Endothelial cell (in vitro differentiated cells): ENCODE results near the gene TIMM23. TPM values are rescaled to one million over a fixed set of nuclear protein-coding genes. Genes with fewer than 3 reads are reported as not detected.
"Not testable (repeated sequence)": the region's sequence is repeated elsewhere in the genome, so short reads cannot be mapped to it uniquely, and the experiment has no call there.

ENCODE experiments used
- DNase-seq: peaks from one replicate; pipeline ENCODE4 v3.0.0; 2021; ENCODE audit warnings: low spot score
- H3K27ac Mint-ChIP-seq: one replicate; pipeline ENCODE4 v1.8.0; 2021; ENCODE audit warnings: mixed read lengths, inconsistent platforms; ENCODE audit not compliant: unreplicated experiment
- H3K27me3 Mint-ChIP-seq: one replicate; pipeline ENCODE4 v1.8.0; 2021; ENCODE audit warnings: mild to moderate bottlenecking, moderate library complexity, mixed read lengths, inconsistent platforms; ENCODE audit not compliant: unreplicated experiment
- H3K36me3 Mint-ChIP-seq: one replicate; pipeline ENCODE4 v1.8.0; 2021; ENCODE audit warnings: mild to moderate bottlenecking, low read depth, mixed read lengths, inconsistent platforms; ENCODE audit not compliant: unreplicated experiment
- H3K4me1 Mint-ChIP-seq: one replicate; pipeline ENCODE4 v1.8.0; 2021; ENCODE audit warnings: mild to moderate bottlenecking, mixed read lengths, inconsistent platforms; ENCODE audit not compliant: unreplicated experiment
- H3K4me3 Mint-ChIP-seq: one replicate; pipeline ENCODE4 v1.8.0; 2021; ENCODE audit warnings: mild to moderate bottlenecking, mixed read lengths, inconsistent platforms; ENCODE audit not compliant: unreplicated experiment
- H3K9me3 Mint-ChIP-seq: one replicate; pipeline ENCODE4 v1.8.0; 2021; ENCODE audit warnings: mixed read lengths, inconsistent platforms; ENCODE audit not compliant: unreplicated experiment
- total RNA-seq: library from RNA; stranded (reverse); fragmentation: NEBNext Ultra II Directional; extraction: Animal tissue kit (Norgen Biotek cat#: 25700); gene quantifications from one replicate; pipeline ENCODE4 v1.2.1, GENCODE V29; 2021; ENCODE audit not compliant: unreplicated experiment
- TF ChIP-seq, protein P1 (sequence below): fragments of 200-600 bp; sonication (generic); IDR thresholded peaks from one replicate; pipeline ENCODE4 v1.5.0; 2021; ENCODE audit warnings: antibody characterized with exemption; ENCODE audit not compliant: unreplicated experiment

The TIMM23 gene
- total RNA-seq, 1 donor from 2014 or later, result 57.9 TPM

- no peak overlapping the region for H3K27ac Mint-ChIP-seq
- no peaks in the 10 kb centered on the region for H3K9me3 Mint-ChIP-seq
- TF ChIP-seq, protein P1, sequence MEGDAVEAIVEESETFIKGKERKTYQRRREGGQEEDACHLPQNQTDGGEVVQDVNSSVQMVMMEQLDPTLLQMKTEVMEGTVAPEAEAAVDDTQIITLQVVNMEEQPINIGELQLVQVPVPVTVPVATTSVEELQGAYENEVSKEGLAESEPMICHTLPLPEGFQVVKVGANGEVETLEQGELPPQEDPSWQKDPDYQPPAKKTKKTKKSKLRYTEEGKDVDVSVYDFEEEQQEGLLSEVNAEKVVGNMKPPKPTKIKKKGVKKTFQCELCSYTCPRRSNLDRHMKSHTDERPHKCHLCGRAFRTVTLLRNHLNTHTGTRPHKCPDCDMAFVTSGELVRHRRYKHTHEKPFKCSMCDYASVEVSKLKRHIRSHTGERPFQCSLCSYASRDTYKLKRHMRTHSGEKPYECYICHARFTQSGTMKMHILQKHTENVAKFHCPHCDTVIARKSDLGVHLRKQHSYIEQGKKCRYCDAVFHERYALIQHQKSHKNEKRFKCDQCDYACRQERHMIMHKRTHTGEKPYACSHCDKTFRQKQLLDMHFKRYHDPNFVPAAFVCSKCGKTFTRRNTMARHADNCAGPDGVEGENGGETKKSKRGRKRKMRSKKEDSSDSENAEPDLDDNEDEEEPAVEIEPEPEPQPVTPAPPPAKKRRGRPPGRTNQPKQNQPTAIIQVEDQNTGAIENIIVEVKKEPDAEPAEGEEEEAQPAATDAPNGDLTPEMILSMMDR, result no peak
- no peaks in the 10 kb centered on the region for H3K27me3 Mint-ChIP-seq
- H3K4me3 Mint-ChIP-seq, result no peak overlapping the region
- no peaks in the 10 kb centered on the region for H3K4me1 Mint-ChIP-seq
- H3K36me3 Mint-ChIP-seq, result peaks cover 38% of the 10 kb centered on the region
- DNase-seq, result no peak
Observed at GRCh38 chr10:45997557-45997956, 25.3 kb downstream of the TIMM23 start.

DNA sequence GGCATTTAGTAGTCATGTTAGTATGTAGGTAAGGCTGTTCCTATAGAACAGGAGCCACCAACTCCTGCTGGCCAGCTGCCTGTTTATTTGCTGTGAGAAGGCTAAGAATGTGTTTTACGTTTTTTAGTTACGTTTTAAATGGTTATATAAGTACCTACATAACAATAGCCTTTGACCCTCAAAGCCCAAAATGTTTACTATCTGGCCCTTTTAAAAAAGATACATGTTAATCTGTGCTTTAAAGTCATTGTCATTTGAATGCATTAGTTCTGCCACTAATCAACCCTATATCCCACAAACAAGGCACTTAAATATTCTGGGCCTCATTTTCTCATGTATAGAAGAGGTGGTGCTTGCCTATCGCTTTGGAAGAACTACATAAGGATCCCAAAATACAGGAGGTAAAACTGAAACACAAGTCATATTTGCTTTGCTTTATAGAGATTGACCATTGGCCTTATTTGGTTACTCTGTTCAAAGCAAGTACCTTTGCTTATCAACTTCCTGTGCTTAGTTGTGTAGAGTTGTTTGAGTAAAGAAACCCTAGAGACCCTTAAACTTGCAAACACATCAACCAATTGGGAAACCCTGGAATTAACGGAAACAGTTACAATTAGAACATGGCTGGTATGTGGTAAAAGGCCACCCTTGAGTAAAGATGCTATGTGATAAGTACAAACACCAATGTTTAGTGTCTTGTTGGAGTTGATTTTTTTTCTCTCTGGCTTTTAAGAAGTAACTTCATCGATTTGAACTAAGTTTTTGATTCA, 25.9 kb downstream of the TIMM23 start:
- TF ChIP-seq, protein P1, result no peak
- peak overlapping the region; percentile 39 for H3K4me3 Mint-ChIP-seq
- no peaks in the 10 kb centered on the region for H3K27me3 Mint-ChIP-seq
- H3K9me3 Mint-ChIP-seq, result no peaks in the 10 kb centered on the region
- no peaks in the 10 kb centered on the region for H3K4me1 Mint-ChIP-seq
- H3K27ac Mint-ChIP-seq, result no peak overlapping the region
- no peak for DNase-seq
- H3K36me3 Mint-ChIP-seq, result peaks cover 36% of the 10 kb centered on the region

GRCh38 chr10:45999955-46000354, 27.7 kb downstream of the TIMM23 start:
- not testable (repeated sequence) for H3K27ac Mint-ChIP-seq, H3K9me3 Mint-ChIP-seq, H3K4me1 Mint-ChIP-seq, DNase-seq, H3K27me3 Mint-ChIP-seq, H3K4me3 Mint-ChIP-seq
- H3K36me3 Mint-ChIP-seq, result peaks cover 37% of the 10 kb centered on the region

- no peak overlapping the region for H3K4me3 Mint-ChIP-seq
- no peaks in the 10 kb centered on the region for H3K9me3 Mint-ChIP-seq
- no peaks in the 10 kb centered on the region for H3K27me3 Mint-ChIP-seq
- no peak overlapping the region for H3K27ac Mint-ChIP-seq
- peaks cover 37% of the 10 kb centered on the region for H3K36me3 Mint-ChIP-seq
- TF ChIP-seq, protein P1, result no peak
- H3K4me1 Mint-ChIP-seq, result no peaks in the 10 kb centered on the region
- DNase-seq, result no peak
Observed at GRCh38 chr10:46000538-46000937, 28.2 kb downstream of the TIMM23 start.

- H3K4me3 Mint-ChIP-seq, result no peak overlapping the region
- H3K27ac Mint-ChIP-seq, result peak overlapping the region; percentile 30
- H3K27me3 Mint-ChIP-seq, result no peaks in the 10 kb centered on the region
- no peak for DNase-seq
- H3K4me1 Mint-ChIP-seq, result no peaks in the 10 kb centered on the region
- TF ChIP-seq, protein P1, result no peak
- no peaks in the 10 kb centered on the region for H3K9me3 Mint-ChIP-seq
- peaks cover 37% of the 10 kb centered on the region for H3K36me3 Mint-ChIP-seq
Observed at GRCh38 chr10:46001187-46001756, 29.0 kb downstream of the TIMM23 start.

GRCh38 chr10:46002189-46002687, 29.9 kb downstream of the TIMM23 start:
- not testable (repeated sequence) for H3K9me3 Mint-ChIP-seq, H3K27ac Mint-ChIP-seq, H3K27me3 Mint-ChIP-seq, DNase-seq, H3K4me3 Mint-ChIP-seq, H3K4me1 Mint-ChIP-seq
- peaks cover 35% of the 10 kb centered on the region for H3K36me3 Mint-ChIP-seq
